ENCODE results near the gene SMLR1. TPM values are rescaled to one million over a fixed set of nuclear protein-coding genes. Genes with fewer than 3 reads are reported as not detected.

SMLR1 gene
- total and polyA plus RNA-seq, 10 of the 15 experiments (the other 5 are each of a cell fraction or from before 2014, with no cell fraction given) = 0.10 TPM; not detected in 9

DNA sequence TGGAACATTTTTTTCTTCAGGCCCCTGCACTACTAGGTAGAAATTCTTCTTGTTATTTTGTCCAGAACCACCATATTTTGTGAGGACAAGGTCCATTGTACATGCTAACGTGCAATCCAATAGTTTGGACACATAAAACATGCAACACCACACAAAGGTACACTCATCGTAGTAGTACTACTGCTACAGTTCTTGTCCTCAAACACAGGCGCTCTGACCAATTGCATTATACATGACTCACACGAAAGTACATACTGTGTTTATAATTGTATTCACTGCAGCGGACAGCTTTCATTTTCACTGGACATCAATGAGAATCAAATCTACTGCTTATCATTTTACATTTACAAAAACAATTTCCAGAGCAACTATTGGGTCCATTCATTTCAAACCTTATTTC, 15.3 kb upstream of the SMLR1 start:
- no peak for FAIRE-seq
- WGBS (ENCODE audit: insufficient coverage, insufficient replicate concordance, low lambda C conversion rate, missing lambda C conversion rate) = 66% methylated on average over 5 of the region's 5 CpGs
- SMC1A ChIA-PET (ENCODE audit: uncharacterized antibody, unreplicated experiment) = interaction anchor here (0.9 kb wide), 1 partner anchor 38 kb away, joined by 3 read pairs; no protein-coding TSS in a partner anchor
- Histone ChIP-seq H3K4me2 (ENCODE audit: control insufficient read depth, insufficient read depth) (no peak overlapping the region), H3K79me2 (ENCODE audit: control insufficient read depth, insufficient read depth, low read length) (no peaks in the 10 kb centered on the region), H3K27me3 (replicated peaks in 1 of 2; ENCODE audit: control insufficient read depth in 2 of 2, insufficient read depth in 2 of 2, low read length in 1 of 2) (no peaks in the 10 kb centered on the region), H3K36me3 (ENCODE audit: control insufficient read depth in 2 of 2, insufficient read depth in 2 of 2, low read length in 1 of 2) (no peaks in the 10 kb centered on the region), H3K9me3 (replicated peaks; ENCODE audit: control insufficient read depth, insufficient read depth, low read length) (no peaks in the 10 kb centered on the region), H2AFZ (ENCODE audit: control insufficient read depth, low read depth, low read length) (no peak overlapping the region), H3K9ac (ENCODE audit: control insufficient read depth, insufficient read depth, low read length) (no peak overlapping the region), H3K4me3 (no peak overlapping the region), H3K27ac (ENCODE audit: control insufficient read depth, insufficient read depth) (no peak overlapping the region), H4K20me1 (ENCODE audit: control insufficient read depth, insufficient read depth) (no peaks in the 10 kb centered on the region), H3K4me1 (ENCODE audit: control insufficient read depth, insufficient read depth, low read length) (no peaks in the 10 kb centered on the region)
- CTCF ChIA-PET = interaction anchor here (1.2 to 1.3 kb wide), 2 partner anchors 46 to 170 kb away, joined by 3 read pairs; no protein-coding TSS in a partner anchor
- in situ Hi-C loops (cut with MboI) (no loop called here), intact Hi-C loops (cut with micrococcal nuclease; ENCODE audit: unreplicated experiment) (no loop called here)
- RAD21 ChIA-PET (ENCODE audit: unreplicated experiment) = no interaction called here
- no peak for TF ChIP-seq BRCA1 (IDR thresholded peaks at IDR 0.05; ENCODE audit: low read depth, low read length)
- TF ChIP-seq, protein P1, sequence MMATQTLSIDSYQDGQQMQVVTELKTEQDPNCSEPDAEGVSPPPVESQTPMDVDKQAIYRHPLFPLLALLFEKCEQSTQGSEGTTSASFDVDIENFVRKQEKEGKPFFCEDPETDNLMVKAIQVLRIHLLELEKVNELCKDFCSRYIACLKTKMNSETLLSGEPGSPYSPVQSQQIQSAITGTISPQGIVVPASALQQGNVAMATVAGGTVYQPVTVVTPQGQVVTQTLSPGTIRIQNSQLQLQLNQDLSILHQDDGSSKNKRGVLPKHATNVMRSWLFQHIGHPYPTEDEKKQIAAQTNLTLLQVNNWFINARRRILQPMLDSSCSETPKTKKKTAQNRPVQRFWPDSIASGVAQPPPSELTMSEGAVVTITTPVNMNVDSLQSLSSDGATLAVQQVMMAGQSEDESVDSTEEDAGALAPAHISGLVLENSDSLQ (IDR thresholded peaks at IDR 0.05) = no peak
- TF ChIP-seq, protein P2, sequence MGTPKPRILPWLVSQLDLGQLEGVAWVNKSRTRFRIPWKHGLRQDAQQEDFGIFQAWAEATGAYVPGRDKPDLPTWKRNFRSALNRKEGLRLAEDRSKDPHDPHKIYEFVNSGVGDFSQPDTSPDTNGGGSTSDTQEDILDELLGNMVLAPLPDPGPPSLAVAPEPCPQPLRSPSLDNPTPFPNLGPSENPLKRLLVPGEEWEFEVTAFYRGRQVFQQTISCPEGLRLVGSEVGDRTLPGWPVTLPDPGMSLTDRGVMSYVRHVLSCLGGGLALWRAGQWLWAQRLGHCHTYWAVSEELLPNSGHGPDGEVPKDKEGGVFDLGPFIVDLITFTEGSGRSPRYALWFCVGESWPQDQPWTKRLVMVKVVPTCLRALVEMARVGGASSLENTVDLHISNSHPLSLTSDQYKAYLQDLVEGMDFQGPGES (IDR thresholded peaks at IDR 0.05) = no peak
- no peak for TF ChIP-seq GABPA (IDR thresholded peaks at IDR 0.05; ENCODE audit: low read depth)
- TF ChIP-seq BCL11A (IDR thresholded peaks at IDR 0.05; ENCODE audit: low read depth, low read length) = no peak
- TF ChIP-seq BHLHE40 (IDR thresholded peaks at IDR 0.05; ENCODE audit: borderline replicate concordance in 1 of 2, low read depth in 2 of 2, low read length in 1 of 2) = no peak
- no peak for TF ChIP-seq EZH2 (IDR thresholded peaks at IDR 0.05; ENCODE audit: borderline replicate concordance, control insufficient read depth, low read depth, low read length)
- TF ChIP-seq CBX5 (IDR thresholded peaks at IDR 0.05; ENCODE audit: low read depth) = no peak
- no peak for TF ChIP-seq MTA2 (IDR thresholded peaks at IDR 0.05; ENCODE audit: low read depth)
- TF ChIP-seq ZZZ3 (IDR thresholded peaks at IDR 0.05; ENCODE audit: control insufficient read depth, insufficient read length, low read depth) = no peak
- no peak for TF ChIP-seq HDGF (IDR thresholded peaks at IDR 0.05)
- TF ChIP-seq, protein P3, sequence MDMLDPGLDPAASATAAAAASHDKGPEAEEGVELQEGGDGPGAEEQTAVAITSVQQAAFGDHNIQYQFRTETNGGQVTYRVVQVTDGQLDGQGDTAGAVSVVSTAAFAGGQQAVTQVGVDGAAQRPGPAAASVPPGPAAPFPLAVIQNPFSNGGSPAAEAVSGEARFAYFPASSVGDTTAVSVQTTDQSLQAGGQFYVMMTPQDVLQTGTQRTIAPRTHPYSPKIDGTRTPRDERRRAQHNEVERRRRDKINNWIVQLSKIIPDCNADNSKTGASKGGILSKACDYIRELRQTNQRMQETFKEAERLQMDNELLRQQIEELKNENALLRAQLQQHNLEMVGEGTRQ (IDR thresholded peaks at IDR 0.05; ENCODE audit: borderline replicate concordance, low read depth, low read length) = no peak
- TF ChIP-seq ESRRA (IDR thresholded peaks at IDR 0.05; ENCODE audit: low read length) = no peak
- TF ChIP-seq, protein P4, sequence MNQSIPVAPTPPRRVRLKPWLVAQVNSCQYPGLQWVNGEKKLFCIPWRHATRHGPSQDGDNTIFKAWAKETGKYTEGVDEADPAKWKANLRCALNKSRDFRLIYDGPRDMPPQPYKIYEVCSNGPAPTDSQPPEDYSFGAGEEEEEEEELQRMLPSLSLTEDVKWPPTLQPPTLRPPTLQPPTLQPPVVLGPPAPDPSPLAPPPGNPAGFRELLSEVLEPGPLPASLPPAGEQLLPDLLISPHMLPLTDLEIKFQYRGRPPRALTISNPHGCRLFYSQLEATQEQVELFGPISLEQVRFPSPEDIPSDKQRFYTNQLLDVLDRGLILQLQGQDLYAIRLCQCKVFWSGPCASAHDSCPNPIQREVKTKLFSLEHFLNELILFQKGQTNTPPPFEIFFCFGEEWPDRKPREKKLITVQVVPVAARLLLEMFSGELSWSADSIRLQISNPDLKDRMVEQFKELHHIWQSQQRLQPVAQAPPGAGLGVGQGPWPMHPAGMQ (IDR thresholded peaks at IDR 0.05; ENCODE audit: borderline replicate concordance) = no peak
- ATAC-seq = no peak
- no peak for DNase-seq (ENCODE audit: low read depth, low spot score)
- no TSS peak for BruUV-seq (replicated peaks)
- POLR2A ChIA-PET = no interaction called here

All from GM12878 (cell line).